ENCODE results near the gene SNX30.

Gene SNX30

GRCh38 chr9:112841261-112841660, 90.7 kb downstream of the SNX30 start:
- H3K9me3 ChIP-seq (ENCODE audit: control insufficient read depth, insufficient read depth, low read length): no peaks in the 10 kb centered on the region
- H3K9ac ChIP-seq (ENCODE audit: low read depth, low read length): no peak overlapping the region
- H3K36me3 ChIP-seq (ENCODE audit: insufficient read depth, low read length): peaks cover 8% of the 10 kb centered on the region
- H3K4me1 ChIP-seq (ENCODE audit: insufficient read depth, low read length): no peaks in the 10 kb centered on the region; the same call in 1 of the 2 replicates

GRCh38 chr9:112842555-112842954, 92.0 kb downstream of the SNX30 start:
- Histone ChIP-seq H3K4me1 (ENCODE audit: insufficient read depth, low read length) (no peaks in the 10 kb centered on the region; the same call in none of the 2 replicates), H3K36me3 (ENCODE audit: insufficient read depth, low read length) (peaks cover 6% of the 10 kb centered on the region), H3K9ac (ENCODE audit: low read depth, low read length) (no peak overlapping the region), H3K9me3 (ENCODE audit: control insufficient read depth, insufficient read depth, low read length) (no peaks in the 10 kb centered on the region)

- Histone ChIP-seq H3K36me3 (ENCODE audit: insufficient read depth, low read length) (no peaks in the 10 kb centered on the region; the same call in 1 of the 2 replicates), H3K4me1 (ENCODE audit: insufficient read depth, low read length) (peaks cover 5% of the 10 kb centered on the region), H3K9ac (ENCODE audit: low read depth, low read length) (no peak overlapping the region), H3K9me3 (ENCODE audit: control insufficient read depth, insufficient read depth, low read length) (no peaks in the 10 kb centered on the region)
These were observed 94.4 kb downstream of the SNX30 start for GRCh38 chr9:112844771-112845542.

- no peak overlapping the region for H3K9ac ChIP-seq (ENCODE audit: low read depth, low read length)
- H3K36me3 ChIP-seq (ENCODE audit: insufficient read depth, low read length): no peaks in the 10 kb centered on the region
- H3K9me3 ChIP-seq (ENCODE audit: control insufficient read depth, insufficient read depth, low read length): no peaks in the 10 kb centered on the region
- peaks cover 5% of the 10 kb centered on the region for H3K4me1 ChIP-seq (ENCODE audit: insufficient read depth, low read length)
These were observed 96.2 kb downstream of the SNX30 start for GRCh38 chr9:112846528-112847488.

GRCh38 chr9:112848316-112849151, 98.0 kb downstream of the SNX30 start:
- Histone ChIP-seq H3K9me3 (ENCODE audit: control insufficient read depth, insufficient read depth, low read length) (no peaks in the 10 kb centered on the region), H3K9ac (ENCODE audit: low read depth, low read length) (no peak overlapping the region), H3K36me3 (ENCODE audit: insufficient read depth, low read length) (no peaks in the 10 kb centered on the region), H3K4me1 (ENCODE audit: insufficient read depth, low read length) (peaks cover 5% of the 10 kb centered on the region)

- H3K4me1 ChIP-seq (ENCODE audit: insufficient read depth, low read length): peaks cover 5% of the 10 kb centered on the region
- H3K9me3 ChIP-seq (ENCODE audit: control insufficient read depth, insufficient read depth, low read length): no peaks in the 10 kb centered on the region
- H3K36me3 ChIP-seq (ENCODE audit: insufficient read depth, low read length): no peaks in the 10 kb centered on the region
These were observed 98.9 kb downstream of the SNX30 start for GRCh38 chr9:112849363-112849922.

GRCh38 chr9:112850840-112851239, 100.3 kb downstream of the SNX30 start:
- no peaks in the 10 kb centered on the region for H3K36me3 ChIP-seq (ENCODE audit: insufficient read depth, low read length)
- H3K4me1 ChIP-seq (ENCODE audit: insufficient read depth, low read length): peaks cover 5% of the 10 kb centered on the region
- no peaks in the 10 kb centered on the region for H3K9me3 ChIP-seq (ENCODE audit: control insufficient read depth, insufficient read depth, low read length)
- no peak overlapping the region for H3K9ac ChIP-seq (ENCODE audit: low read depth, low read length)

More at GRCh38 chr9:112849363-112849922, 98.9 kb downstream of the SNX30 start:
- no peak overlapping the region for H3K9ac ChIP-seq (ENCODE audit: low read depth, low read length)

GRCh38 chr9:112852741-112853504, 102.4 kb downstream of the SNX30 start:
- H3K36me3 ChIP-seq (ENCODE audit: insufficient read depth, low read length): no peaks in the 10 kb centered on the region
- no peak overlapping the region for H3K9ac ChIP-seq (ENCODE audit: low read depth, low read length)
- H3K4me1 ChIP-seq (ENCODE audit: insufficient read depth, low read length): peaks cover 5% of the 10 kb centered on the region; the same call in 1 of the 2 replicates
- no peaks in the 10 kb centered on the region for H3K9me3 ChIP-seq (ENCODE audit: control insufficient read depth, insufficient read depth, low read length)

GRCh38 chr9:112853882-112854585, 103.5 kb downstream of the SNX30 start:
- H3K9ac ChIP-seq (ENCODE audit: low read depth, low read length): no peak overlapping the region

GRCh38 chr9:112854657-112855056, 104.1 kb downstream of the SNX30 start:
- Histone ChIP-seq H3K36me3 (ENCODE audit: insufficient read depth, low read length) (no peaks in the 10 kb centered on the region), H3K4me1 (ENCODE audit: insufficient read depth, low read length) (no peaks in the 10 kb centered on the region), H3K9me3 (ENCODE audit: control insufficient read depth, insufficient read depth, low read length) (no peaks in the 10 kb centered on the region), H3K9ac (ENCODE audit: low read depth, low read length) (no peak overlapping the region)

More at GRCh38 chr9:112853882-112854585, 103.5 kb downstream of the SNX30 start:
- Histone ChIP-seq H3K36me3 (ENCODE audit: insufficient read depth, low read length) (no peaks in the 10 kb centered on the region), H3K4me1 (ENCODE audit: insufficient read depth, low read length) (no peaks in the 10 kb centered on the region), H3K9me3 (ENCODE audit: control insufficient read depth, insufficient read depth, low read length) (no peaks in the 10 kb centered on the region)

GRCh38 chr9:112856200-112856599, 105.6 kb downstream of the SNX30 start:
- no peaks in the 10 kb centered on the region for H3K4me1 ChIP-seq (ENCODE audit: insufficient read depth, low read length)
- H3K36me3 ChIP-seq (ENCODE audit: insufficient read depth, low read length): no peaks in the 10 kb centered on the region; the same call in 1 of the 2 replicates
- H3K9ac ChIP-seq (ENCODE audit: low read depth, low read length): no peak overlapping the region
- H3K9me3 ChIP-seq (ENCODE audit: control insufficient read depth, insufficient read depth, low read length): no peaks in the 10 kb centered on the region

GRCh38 chr9:112856843-112857242, 106.3 kb downstream of the SNX30 start:
- no peaks in the 10 kb centered on the region; the same call in 1 of the 2 replicates for H3K36me3 ChIP-seq (ENCODE audit: insufficient read depth, low read length)
- H3K9me3 ChIP-seq (ENCODE audit: control insufficient read depth, insufficient read depth, low read length): no peaks in the 10 kb centered on the region
- H3K9ac ChIP-seq (ENCODE audit: low read depth, low read length): no peak overlapping the region
- no peaks in the 10 kb centered on the region for H3K4me1 ChIP-seq (ENCODE audit: insufficient read depth, low read length)

Measured in ES-I3 (cell line).